ENCODE data around the gene PON3. TPM values are rescaled to one million over a fixed set of nuclear protein-coding genes. Genes with fewer than 3 reads are reported as not detected.

The PON3 gene
- total and polyA plus RNA-seq, 2 of the 8 experiments (the other 6 are each of a cell fraction or from before 2014, with no cell fraction given), result not detected

- Histone ChIP-seq H3K79me2 (ENCODE audit: control insufficient read depth in 1 of 2, insufficient read depth in 2 of 2, low read length in 2 of 2) (no peaks in the 10 kb centered on the region), H4K5ac (ENCODE audit: insufficient read length, low read depth, low read length) (no peak overlapping the region), H3K9ac (replicated peaks in 1 of 4; ENCODE audit: extremely low read depth in 1 of 4, low read depth in 3 of 4, low read length in 3 of 4) (no peak overlapping the region), H3K23me2 (ENCODE audit: low read depth, low read length) (no peaks in the 10 kb centered on the region), H3K14ac (ENCODE audit: insufficient read length) (no peak overlapping the region), H3K23ac (ENCODE audit: insufficient read length) (no peak overlapping the region), H3K4me1 (replicated peaks in 1 of 4; ENCODE audit: control insufficient read depth in 3 of 4, insufficient read depth in 4 of 4, low read length in 3 of 4) (peaks cover 0 to 7% (median 1%) of the 10 kb centered on the region in 4 experiments; a peak in 2 of 7 replicates), H3K27ac (ENCODE audit: low read depth, low read length) (no peak overlapping the region), H3K79me1 (ENCODE audit: low read depth, low read length) (no peaks in the 10 kb centered on the region), H2BK5ac (ENCODE audit: low read depth, low read length) (no peak overlapping the region), H2BK15ac (ENCODE audit: low read length) (no peak overlapping the region), H2BK120ac (replicated peaks; ENCODE audit: low read depth, low read length) (no peak overlapping the region), H2AFZ (ENCODE audit: low read length) (no peak overlapping the region), H2AK5ac (ENCODE audit: low read depth, low read length) (no peak overlapping the region), H3K4ac (replicated peaks; ENCODE audit: insufficient read length, low read depth, low read length) (no peak overlapping the region), H3K4me3 (ENCODE audit: extremely low read depth in 1 of 4, insufficient read depth in 2 of 4, low read depth in 3 of 4, low read length in 4 of 4) (no peak overlapping the region), H2BK20ac (ENCODE audit: low read length) (no peak overlapping the region), H3K18ac (ENCODE audit: extremely low read depth, low read length) (no peak overlapping the region), H4K20me1 (replicated peaks in 1 of 2; ENCODE audit: control insufficient read depth in 1 of 2, insufficient read depth in 2 of 2, low read length in 2 of 2) (no peaks in the 10 kb centered on the region), H3K36me3 (ENCODE audit: control insufficient read depth in 2 of 4, insufficient read depth in 4 of 4, low read length in 3 of 4) (no peaks in the 10 kb centered on the region), H4K91ac (replicated peaks; ENCODE audit: insufficient read length, low read length) (no peak overlapping the region), H3K27me3 (replicated peaks in 1 of 4; ENCODE audit: control insufficient read depth in 3 of 4, extremely low read depth in 1 of 4, insufficient read depth in 3 of 4, low read length in 3 of 4) (no peaks in the 10 kb centered on the region; a peak in 1 of 7 replicates), H3K9me3 (ENCODE audit: insufficient read depth in 2 of 2, low read depth in 1 of 2, low read length in 1 of 2) (no peaks in the 10 kb centered on the region), H2BK12ac (ENCODE audit: low read depth, low read length) (no peak overlapping the region), H4K8ac (ENCODE audit: extremely low read depth, insufficient read depth, low read length) (no peak overlapping the region), H3K56ac (replicated peaks; ENCODE audit: insufficient read length, low read depth, low read length) (no peak overlapping the region), H3K4me2 (ENCODE audit: insufficient read depth in 1 of 2, low read depth in 2 of 2, low read length in 2 of 2) (no peak overlapping the region)
- DNase-seq (ENCODE audit: low read depth in 1 of 2, low spot score in 2 of 2) (no peak), FAIRE-seq (no peak)
- TF ChIP-seq KDM4A (IDR thresholded peaks at IDR 0.05; ENCODE audit: low read depth, low read length, severe bottlenecking) (no peak), MAFK (IDR thresholded peaks at IDR 0.05; ENCODE audit: low read depth, low read length) (no peak), POU5F1 (IDR thresholded peaks at IDR 0.05; ENCODE audit: low read depth, low read length) (no peak), SIX5 (IDR thresholded peaks at IDR 0.05; ENCODE audit: low read depth, low read length) (no peak), ZNF274 (IDR thresholded peaks at IDR 0.05; ENCODE audit: borderline replicate concordance, extremely low read depth, low read length) (no peak), SRF (IDR thresholded peaks at IDR 0.05; ENCODE audit: low read depth, low read length) (no peak)
- ChIA-PET POLR2A (ENCODE audit: partially characterized antibody) (no interaction called here), CTCF (ENCODE audit: partially characterized antibody) (interaction anchor here (0.8 kb wide), 1 partner anchor 153 kb away, joined by 4 read pairs; no protein-coding TSS in a partner anchor)
- 100% methylated on average over 2 of the region's 2 CpGs; no CpG with 5 or more reads in 1 of the 2 experiments for WGBS, 2 experiments (ENCODE audit: extremely low coverage in 1 of 2, insufficient coverage in 1 of 2, insufficient read length in 1 of 2, insufficient replicate concordance in 2 of 2, low coverage in 1 of 2, low lambda C conversion rate in 2 of 2, missing lambda C conversion rate in 1 of 2)
Measured at GRCh38 chr7:95322854-95323253, 73.3 kb downstream of the PON3 start.
